Vagina (tissue), 2 donors: ENCODE data around the gene DOCK2. TPM values are rescaled to one million over a fixed set of nuclear protein-coding genes. Genes with fewer than 3 reads are reported as not detected.

Experiments used
- DNase-seq, 2 donors: peaks; one replicate each; pipeline ENCODE4 v3.0.0-alpha.2; 2017; ENCODE audit errors: extremely low spot score in 2 of 2
- H3K27ac ChIP-seq: fragments of 200-600 bp; sonication (generic); one replicate; pipeline ENCODE4 v1.5.1; 2019
- H3K27me3 ChIP-seq: fragments of 200-600 bp; sonication (generic); one replicate; pipeline ENCODE4 v1.5.1; 2019
- H3K36me3 ChIP-seq, 2 donors: fragments of 200-600 bp; sonication (generic); one replicate each; pipeline ENCODE4 v1.5.1; 2017 to 2019
- H3K4me1 ChIP-seq: fragments of 200-600 bp; sonication (generic); one replicate; pipeline ENCODE4 v1.5.1; 2019
- H3K4me3 ChIP-seq, 2 donors: fragments of 200-600 bp; sonication (generic); 1 replicate in 1 of 2; 2 replicates in 1 of 2; pipeline ENCODE4 v1.5.1; 2016 to 2019
- H3K9me3 ChIP-seq: fragments of 200-600 bp; sonication (generic); one replicate; pipeline ENCODE4 v1.5.1; 2019
- CTCF ChIP-seq, 3 experiments: fragments of 450-650 bp in 2 of 3; fragments of 200-600 bp in 1 of 3; sonication (generic) in 1 of 3; IDR thresholded peaks; one replicate each; pipeline ENCODE4 v1.5.1; 2017 to 2019; ENCODE audit warnings: antibody characterized with exemption in 3 of 3, mild to moderate bottlenecking in 2 of 3, moderate library complexity in 2 of 3
- POLR2A ChIP-seq, 2 donors: fragments of 450-650 bp; IDR thresholded peaks; one replicate each; pipeline ENCODE4 v1.6.1; 2017; ENCODE audit warnings: antibody characterized with exemption in 2 of 2, mild to moderate bottlenecking in 2 of 2, moderate library complexity in 2 of 2
- POLR2AphosphoS5 ChIP-seq, 2 donors: sonication (generic); formaldehyde crosslinking; IDR thresholded peaks; one replicate each; pipeline ENCODE4 v1.9.0; 2017; ENCODE audit warnings: antibody characterized with exemption in 2 of 2, mild to moderate bottlenecking in 2 of 2, low read depth in 1 of 2; ENCODE audit not compliant: insufficient read depth in 1 of 2
- intact Hi-C: fragments of 100-400 bp; cut with DNase I; formaldehyde crosslinking; loops from one replicate; pipeline ENCODE4 v1.15.1; 2023
- total RNA-seq: library from RNA; depleted of rRNA; stranded (reverse); fragments of >200 nt; gene quantifications from one replicate; pipeline ENCODE4 v1.2.3, GENCODE V29; 2016

Gene DOCK2
- total RNA-seq, 1 donor from 2014 or later: 18.2 TPM

GRCh38 chr5:169809281-169809680 is 172.2 kb downstream of the DOCK2 start:
- Histone ChIP-seq H3K9me3 (no peaks in the 10 kb centered on the region), H3K4me3 (no peak overlapping the region), H3K27me3 (no peaks in the 10 kb centered on the region), H3K36me3 (no peaks in the 10 kb centered on the region), H3K4me1 (no peaks in the 10 kb centered on the region), H3K27ac (no peak overlapping the region)
- TF ChIP-seq POLR2AphosphoS5 (IDR thresholded peaks at IDR 0.05; ENCODE audit: insufficient read depth in 1 of 2, low read depth in 1 of 2): no peak
- no peak for TF ChIP-seq POLR2A (IDR thresholded peaks at IDR 0.05)
- TF ChIP-seq CTCF (IDR thresholded peaks at IDR 0.05): no peak
- intact Hi-C loops: no loop called here
- DNase-seq: no peak

GRCh38 chr5:169810524-169810923 is 173.4 kb downstream of the DOCK2 start:
- DNase-seq: no peak
- Histone ChIP-seq H3K27me3 (no peaks in the 10 kb centered on the region), H3K4me1 (no peaks in the 10 kb centered on the region), H3K4me3 (no peak overlapping the region), H3K9me3 (no peaks in the 10 kb centered on the region), H3K27ac (no peak overlapping the region), H3K36me3 (no peaks in the 10 kb centered on the region)
- no peak for TF ChIP-seq POLR2AphosphoS5 (IDR thresholded peaks at IDR 0.05; ENCODE audit: insufficient read depth in 1 of 2, low read depth in 1 of 2)
- TF ChIP-seq CTCF (IDR thresholded peaks at IDR 0.05): no peak
- no peak for TF ChIP-seq POLR2A (IDR thresholded peaks at IDR 0.05)
- intact Hi-C loops: no loop called here

- H3K4me3 ChIP-seq: no peak overlapping the region
- no peaks in the 10 kb centered on the region for H3K27me3 ChIP-seq
- TF ChIP-seq CTCF (IDR thresholded peaks at IDR 0.05) (no peak), POLR2AphosphoS5 (IDR thresholded peaks at IDR 0.05; ENCODE audit: insufficient read depth in 1 of 2, low read depth in 1 of 2) (no peak), POLR2A (IDR thresholded peaks at IDR 0.05) (no peak)
- H3K9me3 ChIP-seq: no peaks in the 10 kb centered on the region
- DNase-seq: no peak
- H3K4me1 ChIP-seq: no peaks in the 10 kb centered on the region
- H3K27ac ChIP-seq: no peak overlapping the region
- no peaks in the 10 kb centered on the region for H3K36me3 ChIP-seq
- intact Hi-C loops: no loop called here
Measured at GRCh38 chr5:169811023-169811422, 173.9 kb downstream of the DOCK2 start.

DNA sequence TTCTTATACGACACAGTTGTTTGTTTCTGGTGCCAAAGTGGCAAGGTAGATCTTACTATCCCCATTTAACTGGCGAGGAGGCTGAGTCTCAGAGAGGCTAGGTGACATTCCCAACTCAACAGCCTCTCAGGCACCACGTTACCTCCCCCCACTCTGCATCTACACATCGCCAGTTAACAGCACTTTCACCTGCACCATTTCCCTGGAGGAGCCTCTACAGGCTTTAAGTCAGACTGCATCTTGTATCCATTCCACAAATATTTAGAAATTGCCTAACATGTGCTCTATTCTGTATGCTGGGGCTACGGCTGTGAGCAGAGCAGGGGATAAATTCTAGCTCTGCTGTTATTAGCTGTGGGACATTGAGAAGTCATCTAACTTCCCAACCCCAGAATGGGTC is 174.6 kb downstream of the DOCK2 start:
- TF ChIP-seq CTCF (IDR thresholded peaks at IDR 0.05): no peak
- no peak for TF ChIP-seq POLR2AphosphoS5 (IDR thresholded peaks at IDR 0.05; ENCODE audit: insufficient read depth in 1 of 2, low read depth in 1 of 2)
- no peak for TF ChIP-seq POLR2A (IDR thresholded peaks at IDR 0.05)
- Histone ChIP-seq H3K27me3 (no peaks in the 10 kb centered on the region), H3K4me3 (no peak overlapping the region), H3K27ac (no peak overlapping the region), H3K36me3 (no peaks in the 10 kb centered on the region), H3K4me1 (no peaks in the 10 kb centered on the region), H3K9me3 (no peaks in the 10 kb centered on the region)
- DNase-seq: no peak
- intact Hi-C loops: no loop called here

GRCh38 chr5:169812786-169813185 is 175.7 kb downstream of the DOCK2 start:
- Histone ChIP-seq H3K27me3 (no peaks in the 10 kb centered on the region), H3K4me1 (no peaks in the 10 kb centered on the region), H3K36me3 (no peaks in the 10 kb centered on the region), H3K27ac (no peak overlapping the region), H3K4me3 (no peak overlapping the region), H3K9me3 (no peaks in the 10 kb centered on the region)
- no peak for TF ChIP-seq POLR2A (IDR thresholded peaks at IDR 0.05)
- TF ChIP-seq CTCF (IDR thresholded peaks at IDR 0.05): no peak
- no peak for TF ChIP-seq POLR2AphosphoS5 (IDR thresholded peaks at IDR 0.05; ENCODE audit: insufficient read depth in 1 of 2, low read depth in 1 of 2)
- intact Hi-C loops: no loop called here
- no peak for DNase-seq
